GM21360 (cell line): ENCODE results near the gene RUNX3.
"Not testable (repeated sequence)": the region's sequence is repeated elsewhere in the genome, so short reads cannot be mapped to it uniquely, and the experiment has no call there.

Experiments used
- ATAC-seq: cut with Tn5 transposase; IDR thresholded peaks from one replicate; pipeline ENCODE4 v1.9.1; 2021; ENCODE audit warnings: mild to moderate bottlenecking, moderate library complexity; ENCODE audit not compliant: unreplicated experiment

RUNX3 gene

GRCh38 chr1:24903011-24903461, 27.0 kb downstream of the RUNX3 start:
- ATAC-seq, result no peak

- no peak for ATAC-seq
Observed at GRCh38 chr1:24902471-24902891, 27.6 kb downstream of the RUNX3 start.

- ATAC-seq, result no peak
Observed at GRCh38 chr1:24901791-24902470, 28.1 kb downstream of the RUNX3 start.

- no peak for ATAC-seq
Observed at GRCh38 chr1:24900985-24901781, 28.9 kb downstream of the RUNX3 start.

GRCh38 chr1:24900486-24900849, 29.6 kb downstream of the RUNX3 start:
- no peak for ATAC-seq

- ATAC-seq, result no peak
Observed at GRCh38 chr1:24899581-24900485, 30.2 kb downstream of the RUNX3 start.

GRCh38 chr1:24898909-24899439, 31.1 kb downstream of the RUNX3 start:
- ATAC-seq, result no peak

- ATAC-seq, result no peak
Observed at GRCh38 chr1:24898152-24898908, 31.7 kb downstream of the RUNX3 start.

GRCh38 chr1:24897263-24898151, 32.6 kb downstream of the RUNX3 start:
- ATAC-seq, result no peak

- ATAC-seq, result no peak
Observed at GRCh38 chr1:24896596-24897262, 33.3 kb downstream of the RUNX3 start.

GRCh38 chr1:24896176-24896575, 33.9 kb downstream of the RUNX3 start:
- ATAC-seq, result no peak

- no peak for ATAC-seq
Observed at GRCh38 chr1:24895511-24895910, 34.6 kb downstream of the RUNX3 start.

- no peak for ATAC-seq
Observed at GRCh38 chr1:24894002-24894401, 36.1 kb downstream of the RUNX3 start.

GRCh38 chr1:24893431-24893830, 36.6 kb downstream of the RUNX3 start:
- no peak for ATAC-seq

GRCh38 chr1:24892188-24893153, 37.6 kb downstream of the RUNX3 start:
- ATAC-seq, result no peak

- not testable (repeated sequence) for ATAC-seq
Observed at GRCh38 chr1:24891367-24891766, 38.7 kb downstream of the RUNX3 start.

- ATAC-seq, result no peak
Observed at GRCh38 chr1:24890887-24891286, 39.2 kb downstream of the RUNX3 start.
